K562 (cell line): ENCODE results near the gene SDCCAG8. TPM values are rescaled to one million over a fixed set of nuclear protein-coding genes. Genes with fewer than 3 reads are reported as not detected.
A peak's percentile ranks its signal among the peaks of the same experiment; 100 is the strongest.

Experiments
- CCAR2 ChIP-seq: fragments of 200-400 bp; formaldehyde crosslinking; IDR thresholded peaks from 2 replicates; pipeline ENCODE4 v1.6.1; 2017; ENCODE audit warnings: mild to moderate bottlenecking, low read depth, low read length
- CHD1 ChIP-seq: fragments of 200-600 bp; sonication (generic); IDR thresholded peaks from one replicate; pipeline ENCODE4 v1.6.1; 2012; ENCODE audit warnings: mild to moderate bottlenecking, moderate library complexity, low read length, inconsistent platforms
- NFE2 ChIP-seq: IDR thresholded peaks from 2 replicates; pipeline ENCODE4 v1.6.1; 2014; ENCODE audit warnings: antibody characterized with exemption, low read depth
- TAL1 ChIP-seq: fragments of 450-650 bp; IDR thresholded peaks from 2 replicates; pipeline ENCODE4 v1.6.1; 2016; ENCODE audit warnings: mild to moderate bottlenecking
- polyA plus RNA-seq, 8 experiments: library from polyadenylated mRNA; depleted of rRNA in 4 of 8; stranded (reverse) in 5 of 8; unstranded in 3 of 8; fragments of >200 nt; fragmentation: Nextera tagmentation in 2 of 8; fragmentation: Illumina TruSeq in 1 of 8; extraction: Ambion mirVana in 2 of 8; extraction: Trizol in 1 of 8; gene quantifications; 2 replicates each; pipeline versions ENCODE4 v1.2.1 to v1.2.3, GENCODE V29; 2011 to 2014; ENCODE audit warnings: inconsistent platforms in 1 of 8, missing spikeins in 1 of 8
- total RNA-seq, 7 experiments: library from RNA; depleted of rRNA in 6 of 7; stranded (reverse); fragments of >200 nt in 6 of 7; fragmentation: Illumina TruSeq in 2 of 7; extraction: Trizol in 2 of 7; gene quantifications; 2 replicates each; pipeline versions ENCODE4 v1.2.1 to v1.2.3, GENCODE V29; 2011 to 2021; ENCODE audit warnings: low replicate concordance in 1 of 7
- TF ChIP-seq, protein P1 (sequence below): fragments of 200-600 bp; sonication (generic); IDR thresholded peaks from one replicate; pipeline ENCODE4 v1.6.1; 2012; ENCODE audit warnings: mild to moderate bottlenecking, low read depth, low read length, inconsistent platforms
- TF ChIP-seq, protein P2 (sequence below): fragments of 250-450 bp; sonication (Bioruptor Pico); IDR thresholded peaks from 2 replicates; pipeline ENCODE4 v1.4.0; 2020; ENCODE audit warnings: mild to moderate bottlenecking
- TF ChIP-seq, protein P3 (sequence below): sonication (generic); formaldehyde crosslinking; IDR thresholded peaks from 2 replicates; pipeline ENCODE4 v1.8.0; 2022; ENCODE audit warnings: mild to moderate bottlenecking, missing genetic modification reagents
- TF ChIP-seq, protein P4 (sequence below), 2 experiments: IDR thresholded peaks in 1 of 2; conservative IDR thresholded peaks in 1 of 2; 2 replicates each; pipeline ENCODE4 v1.6.1; 2016; ENCODE audit warnings: low read depth in 2 of 2, mild to moderate bottlenecking in 1 of 2, missing compliant biosample characterization in 1 of 2, missing genetic modification characterization in 1 of 2, moderate library complexity in 1 of 2

The SDCCAG8 gene
- total and polyA plus RNA-seq, 9 of the 15 experiments (the other 6 are each of a cell fraction or from before 2014, with no cell fraction given), result 17.9 to 36.7 (median 25.4) TPM

DNA sequence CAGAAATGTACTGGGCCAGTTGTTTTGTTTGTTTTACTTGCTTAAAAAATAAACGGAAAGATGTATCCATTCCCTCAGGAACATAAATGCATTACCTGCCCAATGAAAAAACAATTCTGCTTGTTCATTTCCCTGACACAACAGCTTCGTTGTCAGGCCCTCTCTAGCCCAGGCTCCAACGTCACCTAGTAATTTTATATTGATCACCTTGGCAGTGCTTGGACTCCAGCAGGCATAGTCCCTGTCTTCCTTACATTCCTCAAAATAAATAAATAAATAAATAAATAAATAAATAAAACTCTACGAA lies 2.0 kb upstream of the SDCCAG8 start (continued):
- TF ChIP-seq, protein P1, sequence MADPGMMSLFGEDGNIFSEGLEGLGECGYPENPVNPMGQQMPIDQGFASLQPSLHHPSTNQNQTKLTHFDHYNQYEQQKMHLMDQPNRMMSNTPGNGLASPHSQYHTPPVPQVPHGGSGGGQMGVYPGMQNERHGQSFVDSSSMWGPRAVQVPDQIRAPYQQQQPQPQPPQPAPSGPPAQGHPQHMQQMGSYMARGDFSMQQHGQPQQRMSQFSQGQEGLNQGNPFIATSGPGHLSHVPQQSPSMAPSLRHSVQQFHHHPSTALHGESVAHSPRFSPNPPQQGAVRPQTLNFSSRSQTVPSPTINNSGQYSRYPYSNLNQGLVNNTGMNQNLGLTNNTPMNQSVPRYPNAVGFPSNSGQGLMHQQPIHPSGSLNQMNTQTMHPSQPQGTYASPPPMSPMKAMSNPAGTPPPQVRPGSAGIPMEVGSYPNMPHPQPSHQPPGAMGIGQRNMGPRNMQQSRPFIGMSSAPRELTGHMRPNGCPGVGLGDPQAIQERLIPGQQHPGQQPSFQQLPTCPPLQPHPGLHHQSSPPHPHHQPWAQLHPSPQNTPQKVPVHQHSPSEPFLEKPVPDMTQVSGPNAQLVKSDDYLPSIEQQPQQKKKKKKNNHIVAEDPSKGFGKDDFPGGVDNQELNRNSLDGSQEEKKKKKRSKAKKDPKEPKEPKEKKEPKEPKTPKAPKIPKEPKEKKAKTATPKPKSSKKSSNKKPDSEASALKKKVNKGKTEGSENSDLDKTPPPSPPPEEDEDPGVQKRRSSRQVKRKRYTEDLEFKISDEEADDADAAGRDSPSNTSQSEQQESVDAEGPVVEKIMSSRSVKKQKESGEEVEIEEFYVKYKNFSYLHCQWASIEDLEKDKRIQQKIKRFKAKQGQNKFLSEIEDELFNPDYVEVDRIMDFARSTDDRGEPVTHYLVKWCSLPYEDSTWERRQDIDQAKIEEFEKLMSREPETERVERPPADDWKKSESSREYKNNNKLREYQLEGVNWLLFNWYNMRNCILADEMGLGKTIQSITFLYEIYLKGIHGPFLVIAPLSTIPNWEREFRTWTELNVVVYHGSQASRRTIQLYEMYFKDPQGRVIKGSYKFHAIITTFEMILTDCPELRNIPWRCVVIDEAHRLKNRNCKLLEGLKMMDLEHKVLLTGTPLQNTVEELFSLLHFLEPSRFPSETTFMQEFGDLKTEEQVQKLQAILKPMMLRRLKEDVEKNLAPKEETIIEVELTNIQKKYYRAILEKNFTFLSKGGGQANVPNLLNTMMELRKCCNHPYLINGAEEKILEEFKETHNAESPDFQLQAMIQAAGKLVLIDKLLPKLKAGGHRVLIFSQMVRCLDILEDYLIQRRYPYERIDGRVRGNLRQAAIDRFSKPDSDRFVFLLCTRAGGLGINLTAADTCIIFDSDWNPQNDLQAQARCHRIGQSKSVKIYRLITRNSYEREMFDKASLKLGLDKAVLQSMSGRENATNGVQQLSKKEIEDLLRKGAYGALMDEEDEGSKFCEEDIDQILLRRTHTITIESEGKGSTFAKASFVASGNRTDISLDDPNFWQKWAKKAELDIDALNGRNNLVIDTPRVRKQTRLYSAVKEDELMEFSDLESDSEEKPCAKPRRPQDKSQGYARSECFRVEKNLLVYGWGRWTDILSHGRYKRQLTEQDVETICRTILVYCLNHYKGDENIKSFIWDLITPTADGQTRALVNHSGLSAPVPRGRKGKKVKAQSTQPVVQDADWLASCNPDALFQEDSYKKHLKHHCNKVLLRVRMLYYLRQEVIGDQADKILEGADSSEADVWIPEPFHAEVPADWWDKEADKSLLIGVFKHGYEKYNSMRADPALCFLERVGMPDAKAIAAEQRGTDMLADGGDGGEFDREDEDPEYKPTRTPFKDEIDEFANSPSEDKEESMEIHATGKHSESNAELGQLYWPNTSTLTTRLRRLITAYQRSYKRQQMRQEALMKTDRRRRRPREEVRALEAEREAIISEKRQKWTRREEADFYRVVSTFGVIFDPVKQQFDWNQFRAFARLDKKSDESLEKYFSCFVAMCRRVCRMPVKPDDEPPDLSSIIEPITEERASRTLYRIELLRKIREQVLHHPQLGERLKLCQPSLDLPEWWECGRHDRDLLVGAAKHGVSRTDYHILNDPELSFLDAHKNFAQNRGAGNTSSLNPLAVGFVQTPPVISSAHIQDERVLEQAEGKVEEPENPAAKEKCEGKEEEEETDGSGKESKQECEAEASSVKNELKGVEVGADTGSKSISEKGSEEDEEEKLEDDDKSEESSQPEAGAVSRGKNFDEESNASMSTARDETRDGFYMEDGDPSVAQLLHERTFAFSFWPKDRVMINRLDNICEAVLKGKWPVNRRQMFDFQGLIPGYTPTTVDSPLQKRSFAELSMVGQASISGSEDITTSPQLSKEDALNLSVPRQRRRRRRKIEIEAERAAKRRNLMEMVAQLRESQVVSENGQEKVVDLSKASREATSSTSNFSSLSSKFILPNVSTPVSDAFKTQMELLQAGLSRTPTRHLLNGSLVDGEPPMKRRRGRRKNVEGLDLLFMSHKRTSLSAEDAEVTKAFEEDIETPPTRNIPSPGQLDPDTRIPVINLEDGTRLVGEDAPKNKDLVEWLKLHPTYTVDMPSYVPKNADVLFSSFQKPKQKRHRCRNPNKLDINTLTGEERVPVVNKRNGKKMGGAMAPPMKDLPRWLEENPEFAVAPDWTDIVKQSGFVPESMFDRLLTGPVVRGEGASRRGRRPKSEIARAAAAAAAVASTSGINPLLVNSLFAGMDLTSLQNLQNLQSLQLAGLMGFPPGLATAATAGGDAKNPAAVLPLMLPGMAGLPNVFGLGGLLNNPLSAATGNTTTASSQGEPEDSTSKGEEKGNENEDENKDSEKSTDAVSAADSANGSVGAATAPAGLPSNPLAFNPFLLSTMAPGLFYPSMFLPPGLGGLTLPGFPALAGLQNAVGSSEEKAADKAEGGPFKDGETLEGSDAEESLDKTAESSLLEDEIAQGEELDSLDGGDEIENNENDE, result no peak
- TF ChIP-seq NFE2 (peak; percentile 34; the same call in 1 of the 2 replicates), CHD1 (peak; percentile 5), CCAR2 (no peak), TAL1 (no peak)
- TF ChIP-seq, protein P2, sequence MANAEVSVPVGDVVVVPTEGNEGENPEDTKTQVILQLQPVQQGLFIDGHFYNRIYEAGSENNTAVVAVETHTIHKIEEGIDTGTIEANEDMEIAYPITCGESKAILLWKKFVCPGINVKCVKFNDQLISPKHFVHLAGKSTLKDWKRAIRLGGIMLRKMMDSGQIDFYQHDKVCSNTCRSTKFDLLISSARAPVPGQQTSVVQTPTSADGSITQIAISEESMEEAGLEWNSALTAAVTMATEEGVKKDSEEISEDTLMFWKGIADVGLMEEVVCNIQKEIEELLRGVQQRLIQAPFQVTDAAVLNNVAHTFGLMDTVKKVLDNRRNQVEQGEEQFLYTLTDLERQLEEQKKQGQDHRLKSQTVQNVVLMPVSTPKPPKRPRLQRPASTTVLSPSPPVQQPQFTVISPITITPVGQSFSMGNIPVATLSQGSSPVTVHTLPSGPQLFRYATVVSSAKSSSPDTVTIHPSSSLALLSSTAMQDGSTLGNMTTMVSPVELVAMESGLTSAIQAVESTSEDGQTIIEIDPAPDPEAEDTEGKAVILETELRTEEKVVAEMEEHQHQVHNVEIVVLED, result no peak
- TF ChIP-seq, protein P3, sequence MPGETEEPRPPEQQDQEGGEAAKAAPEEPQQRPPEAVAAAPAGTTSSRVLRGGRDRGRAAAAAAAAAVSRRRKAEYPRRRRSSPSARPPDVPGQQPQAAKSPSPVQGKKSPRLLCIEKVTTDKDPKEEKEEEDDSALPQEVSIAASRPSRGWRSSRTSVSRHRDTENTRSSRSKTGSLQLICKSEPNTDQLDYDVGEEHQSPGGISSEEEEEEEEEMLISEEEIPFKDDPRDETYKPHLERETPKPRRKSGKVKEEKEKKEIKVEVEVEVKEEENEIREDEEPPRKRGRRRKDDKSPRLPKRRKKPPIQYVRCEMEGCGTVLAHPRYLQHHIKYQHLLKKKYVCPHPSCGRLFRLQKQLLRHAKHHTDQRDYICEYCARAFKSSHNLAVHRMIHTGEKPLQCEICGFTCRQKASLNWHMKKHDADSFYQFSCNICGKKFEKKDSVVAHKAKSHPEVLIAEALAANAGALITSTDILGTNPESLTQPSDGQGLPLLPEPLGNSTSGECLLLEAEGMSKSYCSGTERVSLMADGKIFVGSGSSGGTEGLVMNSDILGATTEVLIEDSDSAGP (CRISPR knock-in tag), result no peak
- TF ChIP-seq, protein P4, sequence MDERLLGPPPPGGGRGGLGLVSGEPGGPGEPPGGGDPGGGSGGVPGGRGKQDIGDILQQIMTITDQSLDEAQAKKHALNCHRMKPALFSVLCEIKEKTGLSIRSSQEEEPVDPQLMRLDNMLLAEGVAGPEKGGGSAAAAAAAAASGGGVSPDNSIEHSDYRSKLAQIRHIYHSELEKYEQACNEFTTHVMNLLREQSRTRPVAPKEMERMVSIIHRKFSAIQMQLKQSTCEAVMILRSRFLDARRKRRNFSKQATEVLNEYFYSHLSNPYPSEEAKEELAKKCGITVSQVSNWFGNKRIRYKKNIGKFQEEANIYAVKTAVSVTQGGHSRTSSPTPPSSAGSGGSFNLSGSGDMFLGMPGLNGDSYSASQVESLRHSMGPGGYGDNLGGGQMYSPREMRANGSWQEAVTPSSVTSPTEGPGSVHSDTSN (CRISPR knock-in tag; IDR thresholded peaks at IDR 0.05; ENCODE audit: low read depth), result no peak
- TF ChIP-seq, protein P4 (tag; conservative IDR thresholded peaks at IDR 0.05; ENCODE audit: low read depth), result no peak
